ENCODE data around the gene SIK3. TPM values are rescaled to one million over a fixed set of nuclear protein-coding genes. Genes with fewer than 3 reads are reported as not detected.

Gene SIK3
- total RNA-seq, 1 experiment from 2014 or later: 14.5 TPM

DNA sequence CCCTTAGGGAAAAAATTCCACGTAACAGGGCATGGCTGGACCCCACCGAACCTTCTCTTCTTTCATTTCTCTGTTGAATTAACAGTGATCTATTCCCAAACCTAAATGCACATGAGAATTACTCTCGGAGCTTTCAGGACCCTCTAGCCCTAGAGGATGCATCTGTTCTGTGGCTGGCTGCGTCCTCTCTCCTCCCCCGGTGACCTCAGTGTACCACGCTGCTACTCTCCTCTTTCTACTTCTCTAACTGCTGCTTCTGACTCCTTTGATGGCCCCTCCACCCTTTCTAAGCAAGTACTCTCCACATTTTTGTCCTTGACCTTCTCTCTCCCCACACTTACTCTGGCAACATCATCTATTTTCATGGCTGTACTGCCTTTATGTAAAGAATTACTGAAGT lies 248.7 kb downstream of the SIK3 start:
- peaks cover 31% of the 10 kb centered on the region for H3K4me1 ChIP-seq (ENCODE audit: insufficient read depth, low read length)
- H2AFZ ChIP-seq (ENCODE audit: low read length): no peak overlapping the region
- H3K36me3 ChIP-seq (ENCODE audit: low read depth, low read length): peaks cover 15% of the 10 kb centered on the region; the same call in 1 of the 2 replicates
- no peaks in the 10 kb centered on the region for H3K9me2 ChIP-seq (replicated peaks; ENCODE audit: low read length)
- no peaks in the 10 kb centered on the region for H3K79me2 ChIP-seq (ENCODE audit: low read length)
- no TSS peak for BruUV-seq (replicated peaks)
- H3K4me2 ChIP-seq (ENCODE audit: low read length): no peak overlapping the region
- ATAC-seq: no peak
- CTCF ChIA-PET: no interaction called here
- peaks cover 13% of the 10 kb centered on the region for H3F3A ChIP-seq (ENCODE audit: low read length, unreplicated experiment)
- no peak overlapping the region for H3K27ac ChIP-seq (ENCODE audit: low read length)
- H3K9me3 ChIP-seq (ENCODE audit: low read length): no peaks in the 10 kb centered on the region
- H3K4me3 ChIP-seq (ENCODE audit: low read length): no peak overlapping the region
- H3K9ac ChIP-seq (ENCODE audit: low read length): no peak overlapping the region
- TF ChIP-seq EZH2 (IDR thresholded peaks at IDR 0.05; ENCODE audit: low read length, unreplicated experiment) (no peak), EZH2phosphoT487 (IDR thresholded peaks at IDR 0.05; ENCODE audit: borderline replicate concordance, low read length) (no peak)
- TF ChIP-seq, protein P1, sequence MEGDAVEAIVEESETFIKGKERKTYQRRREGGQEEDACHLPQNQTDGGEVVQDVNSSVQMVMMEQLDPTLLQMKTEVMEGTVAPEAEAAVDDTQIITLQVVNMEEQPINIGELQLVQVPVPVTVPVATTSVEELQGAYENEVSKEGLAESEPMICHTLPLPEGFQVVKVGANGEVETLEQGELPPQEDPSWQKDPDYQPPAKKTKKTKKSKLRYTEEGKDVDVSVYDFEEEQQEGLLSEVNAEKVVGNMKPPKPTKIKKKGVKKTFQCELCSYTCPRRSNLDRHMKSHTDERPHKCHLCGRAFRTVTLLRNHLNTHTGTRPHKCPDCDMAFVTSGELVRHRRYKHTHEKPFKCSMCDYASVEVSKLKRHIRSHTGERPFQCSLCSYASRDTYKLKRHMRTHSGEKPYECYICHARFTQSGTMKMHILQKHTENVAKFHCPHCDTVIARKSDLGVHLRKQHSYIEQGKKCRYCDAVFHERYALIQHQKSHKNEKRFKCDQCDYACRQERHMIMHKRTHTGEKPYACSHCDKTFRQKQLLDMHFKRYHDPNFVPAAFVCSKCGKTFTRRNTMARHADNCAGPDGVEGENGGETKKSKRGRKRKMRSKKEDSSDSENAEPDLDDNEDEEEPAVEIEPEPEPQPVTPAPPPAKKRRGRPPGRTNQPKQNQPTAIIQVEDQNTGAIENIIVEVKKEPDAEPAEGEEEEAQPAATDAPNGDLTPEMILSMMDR (conservative IDR thresholded peaks at IDR 0.05; ENCODE audit: low read depth, low read length): no peak
- POLR2A ChIA-PET (ENCODE audit: unreplicated experiment): no interaction called here
- intact Hi-C loops (cut with micrococcal nuclease): no loop called here
- no peak for DNase-seq
- H3K27me3 ChIP-seq (ENCODE audit: low read length): no peaks in the 10 kb centered on the region
- no peaks in the 10 kb centered on the region for H4K20me1 ChIP-seq (ENCODE audit: low read length)

DNA sequence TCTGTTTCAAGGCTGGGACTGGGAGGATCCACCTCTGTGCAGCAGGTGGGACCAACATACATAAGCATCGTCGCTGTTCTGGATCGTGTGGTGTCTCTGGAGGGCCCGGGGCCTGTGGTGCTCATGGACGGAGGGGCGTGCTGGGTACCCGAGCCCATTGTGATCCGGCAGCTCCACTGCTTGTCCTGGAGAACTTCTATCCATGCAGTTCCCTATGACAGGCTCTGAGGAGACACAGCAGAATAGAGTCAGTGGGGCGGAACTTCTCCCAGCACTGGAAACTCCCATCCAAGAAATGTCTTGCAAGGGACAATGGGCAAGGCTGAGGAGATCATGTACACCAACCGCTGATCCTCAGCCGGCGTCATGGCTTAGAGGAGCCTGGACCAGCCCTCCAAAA lies 249.2 kb downstream of the SIK3 start:
- Histone ChIP-seq H3F3A (ENCODE audit: low read length, unreplicated experiment) (peaks cover 9% of the 10 kb centered on the region), H3K27me3 (ENCODE audit: low read length) (no peaks in the 10 kb centered on the region), H3K36me3 (ENCODE audit: low read depth, low read length) (peaks cover 15% of the 10 kb centered on the region; the same call in 1 of the 2 replicates), H3K4me3 (ENCODE audit: low read length) (no peak overlapping the region), H3K4me1 (ENCODE audit: insufficient read depth, low read length) (peaks cover 26% of the 10 kb centered on the region), H3K9me2 (replicated peaks; ENCODE audit: low read length) (no peaks in the 10 kb centered on the region), H3K79me2 (ENCODE audit: low read length) (no peaks in the 10 kb centered on the region), H3K4me2 (ENCODE audit: low read length) (no peak overlapping the region), H3K27ac (ENCODE audit: low read length) (no peak overlapping the region), H3K9ac (ENCODE audit: low read length) (no peak overlapping the region), H4K20me1 (ENCODE audit: low read length) (no peaks in the 10 kb centered on the region), H2AFZ (ENCODE audit: low read length) (no peak overlapping the region), H3K9me3 (ENCODE audit: low read length) (no peaks in the 10 kb centered on the region)
- ChIA-PET POLR2A (ENCODE audit: unreplicated experiment) (no interaction called here), CTCF (no interaction called here)
- no peak for DNase-seq
- BruUV-seq (replicated peaks): no TSS peak
- intact Hi-C loops (cut with micrococcal nuclease): no loop called here
- no peak for ATAC-seq
- TF ChIP-seq EZH2phosphoT487 (IDR thresholded peaks at IDR 0.05; ENCODE audit: borderline replicate concordance, low read length) (no peak), EZH2 (IDR thresholded peaks at IDR 0.05; ENCODE audit: low read length, unreplicated experiment) (no peak)
- TF ChIP-seq, protein P1 (conservative IDR thresholded peaks at IDR 0.05; ENCODE audit: low read depth, low read length): no peak

DNA sequence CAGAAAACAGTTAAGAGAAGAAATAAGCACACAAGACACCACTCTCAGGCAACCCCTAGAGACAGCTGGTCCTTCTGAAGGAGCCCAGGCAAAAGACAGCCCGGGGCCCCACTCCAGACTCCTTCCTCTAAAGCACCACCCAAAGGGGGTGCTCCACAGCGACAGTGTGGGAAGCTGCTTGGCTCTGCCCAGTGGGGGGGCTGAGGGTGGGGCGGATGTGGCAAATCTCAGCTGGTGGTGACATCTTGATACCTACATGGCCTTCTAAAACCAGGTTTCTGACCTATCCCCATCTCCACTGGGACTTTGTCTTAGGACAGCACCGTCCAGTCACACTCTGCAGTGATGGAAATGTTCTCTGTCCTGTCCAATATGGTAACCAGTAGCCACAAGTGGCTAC lies 250.6 kb downstream of the SIK3 start:
- Histone ChIP-seq H2AFZ (ENCODE audit: low read length) (no peak overlapping the region), H3K9me3 (ENCODE audit: low read length) (no peaks in the 10 kb centered on the region), H3F3A (ENCODE audit: low read length, unreplicated experiment) (no peaks in the 10 kb centered on the region), H3K27ac (ENCODE audit: low read length) (no peak overlapping the region), H4K20me1 (ENCODE audit: low read length) (no peaks in the 10 kb centered on the region), H3K79me2 (ENCODE audit: low read length) (no peaks in the 10 kb centered on the region), H3K4me3 (ENCODE audit: low read length) (no peak overlapping the region), H3K4me1 (ENCODE audit: insufficient read depth, low read length) (peaks cover 14% of the 10 kb centered on the region), H3K27me3 (ENCODE audit: low read length) (no peaks in the 10 kb centered on the region), H3K9ac (ENCODE audit: low read length) (no peak overlapping the region), H3K36me3 (ENCODE audit: low read depth, low read length) (peaks cover 22% of the 10 kb centered on the region; the same call in 1 of the 2 replicates), H3K4me2 (ENCODE audit: low read length) (no peak overlapping the region), H3K9me2 (replicated peaks; ENCODE audit: low read length) (no peaks in the 10 kb centered on the region)
- BruUV-seq (replicated peaks): no TSS peak
- TF ChIP-seq EZH2phosphoT487 (IDR thresholded peaks at IDR 0.05; ENCODE audit: borderline replicate concordance, low read length) (no peak), EZH2 (IDR thresholded peaks at IDR 0.05; ENCODE audit: low read length, unreplicated experiment) (no peak)
- DNase-seq (no peak), ATAC-seq (no peak)
- POLR2A ChIA-PET (ENCODE audit: unreplicated experiment): no interaction called here
- intact Hi-C loops (cut with micrococcal nuclease): no loop called here
- CTCF ChIA-PET: no interaction called here
